Mammary epithelial cell (primary cell): ENCODE measurements around the gene PPP1R13B.

Source experiments
- EZH2 ChIP-seq: IDR thresholded peaks from 2 replicates; pipeline ENCODE4 v1.6.1; 2012; ENCODE audit warnings: low read length, inconsistent platforms, borderline replicate concordance
- TF ChIP-seq, protein P1 (sequence below), 2 donors: IDR thresholded peaks in 1 of 2; conservative IDR thresholded peaks in 1 of 2; 2 replicates each; pipeline ENCODE4 v1.5.1; 2011 to 2012; ENCODE audit warnings: inconsistent platforms in 2 of 2, low read length in 2 of 2, mild to moderate bottlenecking in 2 of 2, control low read depth in 1 of 2, low read depth in 1 of 2; ENCODE audit not compliant: insufficient read depth in 1 of 2; ENCODE audit errors: extremely low read depth in 1 of 2

DNA sequence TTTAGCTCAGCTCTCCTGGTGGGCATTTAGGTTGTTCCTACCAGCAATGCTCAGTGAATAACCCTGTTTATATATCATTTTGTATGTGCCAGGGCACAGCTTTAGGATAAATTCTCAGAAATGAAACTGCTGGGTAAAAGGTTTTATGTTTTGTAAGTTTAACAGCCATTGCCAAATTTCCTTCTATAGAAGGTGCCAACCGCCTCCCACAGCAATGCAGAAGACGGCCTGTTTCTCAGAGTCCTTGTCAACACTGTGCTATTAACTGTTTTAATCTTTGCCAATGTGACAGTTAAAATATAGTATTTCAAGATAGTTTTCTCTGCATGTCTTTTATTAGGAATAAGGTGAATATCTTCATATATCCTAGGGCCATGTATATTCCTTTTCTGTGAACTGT is 65.0 kb downstream of the PPP1R13B start:
- TF ChIP-seq, protein P1, sequence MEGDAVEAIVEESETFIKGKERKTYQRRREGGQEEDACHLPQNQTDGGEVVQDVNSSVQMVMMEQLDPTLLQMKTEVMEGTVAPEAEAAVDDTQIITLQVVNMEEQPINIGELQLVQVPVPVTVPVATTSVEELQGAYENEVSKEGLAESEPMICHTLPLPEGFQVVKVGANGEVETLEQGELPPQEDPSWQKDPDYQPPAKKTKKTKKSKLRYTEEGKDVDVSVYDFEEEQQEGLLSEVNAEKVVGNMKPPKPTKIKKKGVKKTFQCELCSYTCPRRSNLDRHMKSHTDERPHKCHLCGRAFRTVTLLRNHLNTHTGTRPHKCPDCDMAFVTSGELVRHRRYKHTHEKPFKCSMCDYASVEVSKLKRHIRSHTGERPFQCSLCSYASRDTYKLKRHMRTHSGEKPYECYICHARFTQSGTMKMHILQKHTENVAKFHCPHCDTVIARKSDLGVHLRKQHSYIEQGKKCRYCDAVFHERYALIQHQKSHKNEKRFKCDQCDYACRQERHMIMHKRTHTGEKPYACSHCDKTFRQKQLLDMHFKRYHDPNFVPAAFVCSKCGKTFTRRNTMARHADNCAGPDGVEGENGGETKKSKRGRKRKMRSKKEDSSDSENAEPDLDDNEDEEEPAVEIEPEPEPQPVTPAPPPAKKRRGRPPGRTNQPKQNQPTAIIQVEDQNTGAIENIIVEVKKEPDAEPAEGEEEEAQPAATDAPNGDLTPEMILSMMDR (conservative IDR thresholded peaks at IDR 0.05 in 1 of 2, IDR thresholded peaks at IDR 0.05 in 1 of 2; ENCODE audit: extremely low read depth in 1 of 2, insufficient read depth in 1 of 2, low read depth in 1 of 2, low read length in 2 of 2), result no peak
- TF ChIP-seq EZH2, result no peak
